ENCODE measurements around the gene SPA17.

DNA sequence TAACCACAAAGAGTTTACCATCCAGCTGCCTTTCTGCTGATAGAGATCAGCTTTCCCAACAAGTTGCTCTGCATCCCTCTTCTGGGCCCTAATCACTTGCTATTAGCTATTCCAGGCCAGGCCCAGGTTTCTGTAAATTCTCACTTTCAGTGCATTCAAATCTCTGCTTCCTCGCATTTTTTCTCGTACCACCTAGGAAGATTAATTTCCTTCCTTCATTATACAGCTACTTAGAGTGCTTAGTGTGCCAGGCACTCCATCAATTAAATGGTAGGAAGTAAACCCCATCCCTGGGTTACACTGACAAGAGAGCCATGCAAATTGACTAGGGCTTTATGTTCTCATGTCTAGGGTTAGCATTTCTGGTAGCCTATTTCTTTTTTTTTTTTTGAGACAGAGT, 9.8 kb upstream of the SPA17 start:
- TF ChIP-seq, protein P1, sequence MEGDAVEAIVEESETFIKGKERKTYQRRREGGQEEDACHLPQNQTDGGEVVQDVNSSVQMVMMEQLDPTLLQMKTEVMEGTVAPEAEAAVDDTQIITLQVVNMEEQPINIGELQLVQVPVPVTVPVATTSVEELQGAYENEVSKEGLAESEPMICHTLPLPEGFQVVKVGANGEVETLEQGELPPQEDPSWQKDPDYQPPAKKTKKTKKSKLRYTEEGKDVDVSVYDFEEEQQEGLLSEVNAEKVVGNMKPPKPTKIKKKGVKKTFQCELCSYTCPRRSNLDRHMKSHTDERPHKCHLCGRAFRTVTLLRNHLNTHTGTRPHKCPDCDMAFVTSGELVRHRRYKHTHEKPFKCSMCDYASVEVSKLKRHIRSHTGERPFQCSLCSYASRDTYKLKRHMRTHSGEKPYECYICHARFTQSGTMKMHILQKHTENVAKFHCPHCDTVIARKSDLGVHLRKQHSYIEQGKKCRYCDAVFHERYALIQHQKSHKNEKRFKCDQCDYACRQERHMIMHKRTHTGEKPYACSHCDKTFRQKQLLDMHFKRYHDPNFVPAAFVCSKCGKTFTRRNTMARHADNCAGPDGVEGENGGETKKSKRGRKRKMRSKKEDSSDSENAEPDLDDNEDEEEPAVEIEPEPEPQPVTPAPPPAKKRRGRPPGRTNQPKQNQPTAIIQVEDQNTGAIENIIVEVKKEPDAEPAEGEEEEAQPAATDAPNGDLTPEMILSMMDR (IDR thresholded peaks at IDR 0.05), result no peak
- TF ChIP-seq EZH2phosphoT487 (IDR thresholded peaks at IDR 0.05), result no peak
